ENCODE data around the gene MUL1.
"Not testable (repeated sequence)": the region's sequence is repeated elsewhere in the genome, so short reads cannot be mapped to it uniquely, and the experiment has no call there.

MUL1 gene

GRCh38 chr1:20499105-20499504, 8.8 kb downstream of the MUL1 start:
- TF ChIP-seq CTCF (IDR thresholded peaks at IDR 0.05; ENCODE audit: control insufficient read depth, insufficient read depth, low read depth, low read length, missing control alignments): no peak

GRCh38 chr1:20498116-20498515, 9.8 kb downstream of the MUL1 start:
- no peak for DNase-seq (ENCODE audit: low read depth)
- no peak overlapping the region for H3K4me3 ChIP-seq (ENCODE audit: control insufficient read depth, low read depth, low read length)
- TF ChIP-seq CTCF (IDR thresholded peaks at IDR 0.05; ENCODE audit: control insufficient read depth, insufficient read depth, low read depth, low read length, missing control alignments): no peak

More at GRCh38 chr1:20499105-20499504, 8.8 kb downstream of the MUL1 start:
- H3K4me3 ChIP-seq (ENCODE audit: control insufficient read depth, low read depth, low read length): no peak overlapping the region
- no peak for DNase-seq (ENCODE audit: low read depth)

- TF ChIP-seq CTCF (IDR thresholded peaks at IDR 0.05; ENCODE audit: control insufficient read depth, insufficient read depth, low read depth, low read length, missing control alignments): no peak
- no peak for DNase-seq (ENCODE audit: low read depth)
Measured at GRCh38 chr1:20497506-20497905, 10.4 kb downstream of the MUL1 start.

GRCh38 chr1:20496725-20497383, 11.1 kb downstream of the MUL1 start:
- not testable (repeated sequence) for H3K4me3 ChIP-seq (ENCODE audit: control insufficient read depth, low read depth, low read length); DNase-seq (ENCODE audit: low read depth)

More at GRCh38 chr1:20497506-20497905, 10.4 kb downstream of the MUL1 start:
- H3K4me3 ChIP-seq (ENCODE audit: control insufficient read depth, low read depth, low read length): no peak overlapping the region

- TF ChIP-seq CTCF (IDR thresholded peaks at IDR 0.05; ENCODE audit: control insufficient read depth, insufficient read depth, low read depth, low read length, missing control alignments): no peak
- DNase-seq (ENCODE audit: low read depth): no peak
- H3K4me3 ChIP-seq (ENCODE audit: control insufficient read depth, low read depth, low read length): no peak overlapping the region
Measured at GRCh38 chr1:20496241-20496661, 11.7 kb downstream of the MUL1 start.

- no peak for DNase-seq (ENCODE audit: low read depth)
- no peak for TF ChIP-seq CTCF (IDR thresholded peaks at IDR 0.05; ENCODE audit: control insufficient read depth, insufficient read depth, low read depth, low read length, missing control alignments)
- no peak overlapping the region for H3K4me3 ChIP-seq (ENCODE audit: control insufficient read depth, low read depth, low read length)
Measured at GRCh38 chr1:20495661-20496060, 12.3 kb downstream of the MUL1 start.

- TF ChIP-seq CTCF (IDR thresholded peaks at IDR 0.05; ENCODE audit: control insufficient read depth, insufficient read depth, low read depth, low read length, missing control alignments): no peak
- H3K4me3 ChIP-seq (ENCODE audit: control insufficient read depth, low read depth, low read length): no peak overlapping the region
- DNase-seq (ENCODE audit: low read depth): peak; percentile 64
Measured at GRCh38 chr1:20494609-20495311, 13.2 kb downstream of the MUL1 start.
